Amniotic epithelial cell (primary cell): ENCODE data around the gene MAGEL2.

Source experiments
- DNase-seq: peaks from one replicate; pipeline ENCODE4 v3.0.0-alpha.2; 2010; ENCODE audit warnings: low read depth

The MAGEL2 gene

GRCh38 chr15:23647421-23648370 lies at the start of gene MAGEL2:
Gene MAGEL2, minus strand, starts transcription at chr15:23647867. Its CDS starts 125 bp downstream, at chr15:23647742.
- DNase-seq: no peak

DNA sequence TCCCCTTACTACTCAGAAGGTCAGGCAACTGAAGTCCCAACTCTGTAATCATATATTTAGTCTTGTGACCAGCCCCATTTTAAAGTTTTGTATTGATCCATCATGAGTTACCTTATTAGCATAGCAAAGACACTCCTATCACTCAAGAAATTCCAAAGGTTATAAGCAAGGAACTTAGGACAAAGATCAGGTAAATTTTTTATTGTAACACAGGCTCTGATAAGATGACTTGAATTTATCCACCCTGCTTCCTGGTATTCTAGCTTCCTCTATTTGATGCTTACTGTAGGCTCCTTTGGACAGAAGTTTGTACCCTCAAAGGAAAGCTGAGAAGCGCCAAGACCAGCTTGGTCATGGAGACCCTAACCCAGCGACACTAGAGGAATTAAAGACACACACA lies 47.6 kb upstream of the MAGEL2 start:
- no peak for DNase-seq

GRCh38 chr15:23694592-23694991 lies 46.9 kb upstream of the MAGEL2 start:
- DNase-seq: no peak

DNA sequence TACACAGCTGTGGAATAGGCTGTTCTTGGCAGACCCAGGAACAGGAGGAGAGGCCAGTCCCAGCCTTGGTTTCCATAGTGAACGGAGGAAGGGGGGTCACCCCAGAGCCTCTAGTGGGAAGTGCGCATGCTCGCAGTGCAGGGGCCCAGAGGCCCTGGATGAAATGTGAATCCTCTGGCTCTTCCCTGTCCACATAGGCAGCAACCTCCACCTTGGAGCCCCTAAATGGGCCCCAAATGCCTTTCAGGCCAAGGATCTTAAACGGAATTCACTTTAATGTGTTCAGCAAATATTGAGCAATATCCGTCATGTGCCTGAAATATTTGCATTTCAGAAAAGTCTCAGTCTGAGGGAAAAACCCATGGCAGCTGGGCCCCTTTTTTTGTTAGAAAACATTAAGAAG lies 42.8 kb upstream of the MAGEL2 start:
- peak; percentile 71 for DNase-seq

GRCh38 chr15:23690015-23690414 lies 42.3 kb upstream of the MAGEL2 start:
- DNase-seq: peak; percentile 3

GRCh38 chr15:23687143-23687470 lies 39.4 kb upstream of the MAGEL2 start, which contains the start of gene NDN:
Gene NDN, minus strand, starts transcription at chr15:23687305. Its CDS starts 88 bp downstream, at chr15:23687217.
- peak; percentile 30 for DNase-seq

- DNase-seq: peak; percentile 3
Measured at GRCh38 chr15:23686466-23687142, 38.9 kb upstream of the MAGEL2 start.

GRCh38 chr15:23671481-23671880 lies 23.8 kb upstream of the MAGEL2 start:
- peak; percentile 7 for DNase-seq

- no peak for DNase-seq
Measured at GRCh38 chr15:23670970-23671369, 23.3 kb upstream of the MAGEL2 start.

- DNase-seq: no peak
Measured at GRCh38 chr15:23663232-23663631, 15.6 kb upstream of the MAGEL2 start.

GRCh38 chr15:23648920-23649515 lies 1.4 kb upstream of the MAGEL2 start:
- no peak for DNase-seq

DNA sequence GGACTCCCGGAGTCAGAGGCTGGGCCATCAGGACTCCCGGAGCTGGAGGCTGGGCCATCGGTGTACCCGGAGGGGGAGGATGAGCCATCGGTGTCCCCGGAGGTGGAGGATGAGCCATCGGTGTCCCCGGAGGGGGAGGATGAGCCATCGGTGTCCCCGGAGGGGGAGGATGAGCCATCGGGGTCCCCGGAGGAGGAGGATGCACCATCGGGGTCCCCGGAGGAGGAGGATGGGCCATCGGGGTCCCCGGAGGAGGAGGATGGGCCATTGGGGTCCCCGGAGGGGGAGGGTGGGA lies 719 bp downstream of the MAGEL2 start:
- no peak for DNase-seq

DNA sequence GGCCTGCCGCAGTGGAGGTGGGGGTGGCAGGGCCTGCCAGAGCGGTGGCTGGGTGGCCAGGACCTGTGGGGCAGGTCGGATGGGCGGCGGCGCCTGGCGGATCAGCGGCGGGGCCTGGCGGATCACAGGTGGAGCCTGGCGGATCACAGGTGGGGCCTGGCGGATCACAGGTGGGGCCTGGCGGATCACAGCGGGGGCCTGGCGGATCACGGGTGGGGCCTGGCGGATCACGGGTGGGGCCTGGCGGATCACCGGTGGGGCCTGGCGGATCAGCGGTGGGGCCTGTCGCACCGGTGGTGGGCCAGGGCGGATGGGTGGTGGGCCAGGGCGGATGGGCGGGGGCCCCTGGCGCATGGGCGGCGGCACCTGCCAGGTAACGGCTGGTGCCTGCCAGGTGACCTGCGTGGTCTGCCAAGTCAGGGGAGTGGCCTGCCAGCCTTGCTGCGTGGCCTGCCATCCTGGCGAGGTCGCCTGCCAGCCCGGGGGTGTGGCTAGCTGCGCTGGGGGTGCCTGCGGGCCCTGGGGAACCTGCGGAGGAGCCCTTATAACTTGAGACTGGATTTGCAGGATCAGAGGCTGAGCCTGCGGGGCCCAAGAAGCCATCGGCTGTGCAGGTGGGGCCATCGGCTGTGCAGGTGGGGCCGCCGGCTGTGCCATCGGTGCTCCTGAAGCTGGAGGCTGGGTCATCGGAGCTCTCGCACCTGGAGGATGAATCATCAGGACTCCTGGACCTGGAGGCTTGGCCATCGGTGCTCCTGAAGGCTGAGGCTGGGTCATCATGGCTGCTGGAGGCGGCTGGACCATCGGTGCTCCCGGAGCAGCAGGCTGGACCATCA lies 1.3 kb downstream of the MAGEL2 start:
- DNase-seq: no peak

- no peak for DNase-seq
Measured at GRCh38 chr15:23645371-23646164, 2.1 kb downstream of the MAGEL2 start.

DNA sequence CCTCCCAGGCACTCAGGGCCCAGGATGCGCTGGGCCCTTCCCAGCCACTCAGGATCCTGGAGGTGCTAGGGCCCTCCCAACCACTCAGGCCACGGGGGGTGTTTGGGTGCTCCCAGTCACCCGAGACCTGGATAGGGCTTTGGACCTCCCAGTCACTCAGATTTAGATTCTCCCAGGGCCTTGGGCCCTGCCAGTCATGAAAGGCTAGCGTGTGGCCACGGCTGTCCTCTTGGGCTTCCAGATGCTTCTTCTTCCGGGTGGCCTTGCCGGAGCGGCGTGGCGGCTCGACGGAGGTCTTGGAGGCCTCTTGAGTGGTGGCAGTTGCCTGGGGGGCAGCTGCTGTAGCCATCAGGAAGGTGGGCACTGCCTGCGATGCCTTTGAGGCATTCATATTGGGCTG lies 2.8 kb downstream of the MAGEL2 start:
- no peak for DNase-seq

DNA sequence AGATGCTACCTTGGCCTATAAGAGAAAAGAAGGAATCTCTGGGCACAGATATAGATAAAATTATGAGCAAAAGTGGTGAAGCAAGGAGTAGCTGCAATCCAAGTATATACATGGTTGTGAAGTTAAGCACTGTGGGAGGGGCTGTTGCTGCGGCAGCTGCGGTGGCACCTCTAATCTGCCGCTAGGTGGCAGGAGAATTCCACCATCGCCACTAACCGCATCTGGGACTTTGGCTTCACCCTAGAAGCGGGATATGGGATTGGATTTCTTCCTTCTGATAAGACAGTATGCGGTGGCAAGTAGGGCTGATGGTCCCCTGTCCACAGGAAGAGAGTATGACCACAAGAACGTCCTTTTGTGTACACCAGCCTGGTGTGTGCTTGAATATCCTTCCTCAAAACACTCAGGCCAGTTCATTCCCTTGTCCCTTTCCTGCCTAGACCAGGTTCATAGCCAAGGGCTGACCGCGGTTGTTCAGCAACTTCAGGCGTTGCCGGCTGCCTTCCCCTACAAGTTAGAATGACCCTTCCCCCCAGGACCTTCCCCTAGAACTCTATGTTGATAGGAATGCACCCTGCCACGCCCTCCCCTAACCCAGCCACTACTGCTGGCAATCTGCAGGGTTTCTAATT lies 5.1 kb downstream of the MAGEL2 start:
- DNase-seq: peak; percentile 20

GRCh38 chr15:23634181-23634580 lies 13.5 kb downstream of the MAGEL2 start:
- DNase-seq: no peak

- DNase-seq: no peak
Measured at GRCh38 chr15:23629234-23629805, 18.3 kb downstream of the MAGEL2 start.

- no peak for DNase-seq
Measured at GRCh38 chr15:23628612-23629233, 18.9 kb downstream of the MAGEL2 start.

- no peak for DNase-seq
Measured at GRCh38 chr15:23616536-23616935, 31.1 kb downstream of the MAGEL2 start.
